SK-N-SH (cell line): ENCODE results near the gene TGFA. TPM values are rescaled to one million over a fixed set of nuclear protein-coding genes. Genes with fewer than 3 reads are reported as not detected.

Experiments used
- CTCF ChIA-PET: fragments of 300-600, 350-600 bp; formaldehyde crosslinking; extraction: SDS; loops from one replicate; lab custom pipeline; 2021; lab: Yijun Ruan, JAX
- POLR2A ChIA-PET: fragments of 350-600 bp; sonication (Branson Sonifier 250); formaldehyde crosslinking; extraction: SDS; loops from one replicate; lab custom pipeline; 2020; ENCODE audit warnings: antibody characterized with exemption, inconsistent platforms; lab: Yijun Ruan, JAX
- DNase-seq: peaks from one replicate; pipeline ENCODE4 v3.0.0; 2012
- H2AFZ ChIP-seq: fragments of 200-600 bp; sonication (generic); 2 replicates; pipeline ENCODE4 v1.8.1; 2016; ENCODE audit warnings: antibody characterized with exemption, mild to moderate bottlenecking, low read depth
- H3F3A ChIP-seq: fragments of 200-600 bp; sonication (generic); replicated peaks from 2 replicates; pipeline ENCODE3; 2016; ENCODE audit warnings: antibody characterized with exemption, mild to moderate bottlenecking; ENCODE audit not compliant: insufficient read depth
- H3K27ac ChIP-seq, 2 experiments: fragments of 200-500 bp in 1 of 2; fragments of 200-600 bp in 1 of 2; sonication (Bioruptor generic) in 1 of 2; sonication (generic), shearing (Covaris generic) in 1 of 2; 2 replicates each; pipeline versions ENCODE4 v1.5.1 to v1.6.1; 2014 to 2016; ENCODE audit warnings: low read depth in 2 of 2, inconsistent platforms in 1 of 2, low read length in 1 of 2, mild to moderate bottlenecking in 1 of 2, mixed read lengths in 1 of 2
- H3K27me3 ChIP-seq: fragments of 200-600 bp; sonication (generic), shearing (Covaris generic); 2 replicates; pipeline ENCODE4 v1.6.1; 2016; ENCODE audit warnings: mixed run types; ENCODE audit not compliant: insufficient read depth
- H3K36me3 ChIP-seq, 2 experiments: fragments of 200-500 bp in 1 of 2; fragments of 200-600 bp in 1 of 2; sonication (Bioruptor generic) in 1 of 2; sonication (generic) in 1 of 2; replicated peaks in 1 of 2; 2 replicates each; pipeline versions ENCODE3 to v1.5.1; 2014 to 2016; ENCODE audit warnings: low read length in 1 of 2, mild to moderate bottlenecking in 1 of 2; ENCODE audit not compliant: insufficient read depth in 2 of 2, control insufficient read depth in 1 of 2
- H3K4me1 ChIP-seq, 2 experiments: fragments of 200-500 bp in 1 of 2; fragments of 200-600 bp in 1 of 2; sonication (Bioruptor generic) in 1 of 2; sonication (generic), shearing (Covaris generic) in 1 of 2; 2 replicates each; pipeline versions ENCODE4 v1.5.1 to v1.6.1; 2014 to 2016; ENCODE audit warnings: low read depth in 1 of 2, low read length in 1 of 2, mixed run types in 1 of 2; ENCODE audit not compliant: insufficient read depth in 2 of 2, control insufficient read depth in 1 of 2
- H3K4me2 ChIP-seq: fragments of 200-600 bp; sonication (generic), shearing (Covaris generic); 2 replicates; pipeline ENCODE4 v1.6.1; 2017; ENCODE audit warnings: mixed run types
- H3K4me3 ChIP-seq, 2 experiments: fragments of 200-500 bp in 1 of 2; fragments of 200-600 bp in 1 of 2; sonication (Bioruptor generic) in 1 of 2; sonication (generic), shearing (Covaris generic) in 1 of 2; 2 replicates each; pipeline versions ENCODE4 v1.5.1 to v1.8.1; 2014 to 2016; ENCODE audit warnings: low read depth in 2 of 2, inconsistent platforms in 1 of 2, low read length in 1 of 2, mild to moderate bottlenecking in 1 of 2, mixed read lengths in 1 of 2, moderate library complexity in 1 of 2
- H3K79me2 ChIP-seq: fragments of 200-600 bp; sonication (generic); 2 replicates; pipeline ENCODE4 v1.8.1; 2017; ENCODE audit warnings: mild to moderate bottlenecking; ENCODE audit not compliant: insufficient read depth
- H3K9ac ChIP-seq: fragments of 200-600 bp; sonication (generic); 2 replicates; pipeline ENCODE4 v1.6.1; 2017; ENCODE audit warnings: mixed run types
- H3K9me2 ChIP-seq: fragments of 200-600 bp; sonication (generic); 2 replicates; pipeline ENCODE4 v1.6.1; 2017; ENCODE audit warnings: mixed run types
- H3K9me3 ChIP-seq: fragments of 200-600 bp; sonication (generic); 2 replicates; pipeline ENCODE4 v1.6.1; 2017; ENCODE audit warnings: mixed run types, mild to moderate bottlenecking, moderate library complexity
- H4K20me1 ChIP-seq: fragments of 200-600 bp; sonication (generic); 2 replicates; pipeline ENCODE4 v1.6.1; 2017; ENCODE audit warnings: mild to moderate bottlenecking, mixed run types; ENCODE audit not compliant: insufficient read depth
- CHD2 ChIP-seq: fragments of 150-350 bp; IDR thresholded peaks from 2 replicates; pipeline ENCODE4 v1.6.1; 2018; ENCODE audit warnings: low read length; ENCODE audit not compliant: partially characterized antibody
- EP300 ChIP-seq, 2 experiments: IDR thresholded peaks; 2 replicates each; pipeline versions ENCODE4 v1.4.0 to v1.6.1; 2012; ENCODE audit warnings: borderline replicate concordance in 1 of 2, low read depth in 1 of 2, low read length in 1 of 2
- FOXJ3 ChIP-seq: sonication (generic); formaldehyde crosslinking; IDR thresholded peaks from 2 replicates; pipeline ENCODE4 v1.5.1; 2020; ENCODE audit warnings: mild to moderate bottlenecking, missing genetic modification reagents
- GABPA ChIP-seq: IDR thresholded peaks from 2 replicates; pipeline ENCODE4 v1.4.0; 2012; ENCODE audit warnings: low read depth, mild to moderate bottlenecking
- GATA2 ChIP-seq: sonication (generic); formaldehyde crosslinking; IDR thresholded peaks from 2 replicates; pipeline ENCODE4 v1.5.0; 2020; ENCODE audit warnings: mild to moderate bottlenecking, missing genetic modification reagents
- MAX ChIP-seq: IDR thresholded peaks from 2 replicates; pipeline ENCODE4 v1.4.0; 2012; ENCODE audit warnings: low read depth
- MEF2A ChIP-seq: IDR thresholded peaks from 2 replicates; pipeline ENCODE4 v1.4.0; 2012; ENCODE audit warnings: low read depth, borderline replicate concordance
- RCOR1 ChIP-seq: fragments of 150-350 bp; IDR thresholded peaks from 2 replicates; pipeline ENCODE4 v1.6.1; 2017; ENCODE audit warnings: antibody characterized with exemption, low read length
- RFX5 ChIP-seq: IDR thresholded peaks from 2 replicates; pipeline ENCODE4 v1.6.1; 2012; ENCODE audit warnings: mild to moderate bottlenecking, improper control_type of control experiment, low read length
- RXRA ChIP-seq: IDR thresholded peaks from 2 replicates; pipeline ENCODE4 v1.4.0; 2012; ENCODE audit warnings: low read depth, mild to moderate bottlenecking, borderline replicate concordance
- SMC3 ChIP-seq: IDR thresholded peaks from 2 replicates; pipeline ENCODE4 v1.6.1; 2012; ENCODE audit warnings: low read depth, low read length, improper control_type of control experiment
- TCF12 ChIP-seq: IDR thresholded peaks from 2 replicates; pipeline ENCODE4 v1.4.0; 2012
- ZBTB33 ChIP-seq: IDR thresholded peaks from 2 replicates; pipeline ENCODE4 v1.4.0; 2012; ENCODE audit warnings: low read depth, borderline replicate concordance
- WGBS: methylation state at CpG from one replicate; pipeline ENCODE4 v1.1.6; 2017; ENCODE audit warnings: low lambda C conversion rate; 5-methylcytosine and 5-hydroxymethylcytosine counted together
- polyA plus RNA-seq, 3 experiments: library from polyadenylated mRNA; depleted of rRNA; stranded (reverse); fragments of >200 nt; gene quantifications; 2 replicates each; pipeline ENCODE4 v1.2.3, GENCODE V29; 2012
- TF ChIP-seq, protein P1 (sequence below): IDR thresholded peaks from 2 replicates; pipeline ENCODE4; 2012

Gene TGFA
- polyA plus RNA-seq, 1 of the 3 experiments (the other 2 are of a cell fraction): not detected

GRCh38 chr2:70450641-70451250, 102.9 kb downstream of the TGFA start:
- Histone ChIP-seq H3K9ac (no peak overlapping the region), H3K4me1 (no peaks in the 10 kb centered on the region), H3K4me2 (no peak overlapping the region), H3K4me3 (no peak overlapping the region), H2AFZ (no peak overlapping the region), H4K20me1 (no peaks in the 10 kb centered on the region), H3K27ac (no peak overlapping the region), H3K27me3 (peaks cover 37% of the 10 kb centered on the region; the same call in 1 of the 2 replicates), H3K9me3 (no peaks in the 10 kb centered on the region), H3K9me2 (no peaks in the 10 kb centered on the region), H3K79me2 (no peaks in the 10 kb centered on the region), H3F3A (no peaks in the 10 kb centered on the region), H3K36me3 (no peaks in the 10 kb centered on the region)
- ChIA-PET CTCF (interaction anchor here (0.7 kb wide), 1 partner anchor 96 kb away, joined by 3 read pairs; no protein-coding TSS in a partner anchor), POLR2A (no interaction called here)
- no peak for DNase-seq
- no peak for TF ChIP-seq CHD2
- TF ChIP-seq MEF2A: no peak
- TF ChIP-seq RXRA: no peak
- TF ChIP-seq FOXJ3 (CRISPR knock-in tag): no peak
- no peak for TF ChIP-seq GATA2 (CRISPR knock-in tag)
- TF ChIP-seq, protein P1, sequence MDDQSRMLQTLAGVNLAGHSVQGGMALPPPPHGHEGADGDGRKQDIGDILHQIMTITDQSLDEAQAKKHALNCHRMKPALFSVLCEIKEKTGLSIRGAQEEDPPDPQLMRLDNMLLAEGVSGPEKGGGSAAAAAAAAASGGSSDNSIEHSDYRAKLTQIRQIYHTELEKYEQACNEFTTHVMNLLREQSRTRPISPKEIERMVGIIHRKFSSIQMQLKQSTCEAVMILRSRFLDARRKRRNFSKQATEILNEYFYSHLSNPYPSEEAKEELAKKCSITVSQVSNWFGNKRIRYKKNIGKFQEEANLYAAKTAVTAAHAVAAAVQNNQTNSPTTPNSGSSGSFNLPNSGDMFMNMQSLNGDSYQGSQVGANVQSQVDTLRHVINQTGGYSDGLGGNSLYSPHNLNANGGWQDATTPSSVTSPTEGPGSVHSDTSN: no peak
- 44% methylated on average over 7 of the region's 7 CpGs for WGBS

DNA sequence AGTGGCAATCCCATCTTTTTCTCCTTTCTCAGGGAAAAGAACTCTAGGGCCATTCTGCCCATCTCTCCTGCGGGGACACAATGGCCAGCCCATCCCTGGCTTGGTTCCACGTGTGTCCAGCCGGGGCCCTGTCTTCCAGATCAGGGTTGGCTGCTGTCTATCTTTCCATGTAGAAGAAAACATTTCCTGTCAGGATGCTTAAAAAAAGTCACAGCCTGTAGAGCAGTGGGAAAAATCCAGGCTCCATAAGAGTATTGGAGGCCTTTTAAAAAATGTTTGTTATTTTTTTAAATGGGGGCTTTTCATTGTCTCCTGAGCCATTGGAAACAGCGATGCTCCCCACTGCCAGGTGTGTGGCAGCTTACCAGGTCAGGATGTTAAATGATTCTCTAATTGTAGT, 105.6 kb downstream of the TGFA start:
- CTCF ChIA-PET: interaction anchor here (0.9 kb wide), 1 partner anchor 21 kb away, joined by 3 read pairs; no protein-coding TSS in a partner anchor
- H3K9me2 ChIP-seq: no peaks in the 10 kb centered on the region
- no peak overlapping the region for H3K4me3 ChIP-seq
- no peak overlapping the region for H2AFZ ChIP-seq
- POLR2A ChIA-PET: no interaction called here
- H4K20me1 ChIP-seq: no peaks in the 10 kb centered on the region
- no peaks in the 10 kb centered on the region for H3F3A ChIP-seq
- no peaks in the 10 kb centered on the region for H3K36me3 ChIP-seq
- H3K79me2 ChIP-seq: no peaks in the 10 kb centered on the region
- no peaks in the 10 kb centered on the region for H3K9me3 ChIP-seq
- no peak overlapping the region for H3K27ac ChIP-seq
- H3K9ac ChIP-seq: no peak overlapping the region
- TF ChIP-seq, protein P1: no peak
- TF ChIP-seq RFX5 (no peak), SMC3 (no peak), ZBTB33 (no peak), MAX (no peak), MEF2A (no peak), TCF12 (no peak), GABPA (no peak), RCOR1 (no peak), EP300 (IDR thresholded peaks at IDR 0.05; ENCODE audit: borderline replicate concordance in 1 of 2, low read depth in 1 of 2, low read length in 1 of 2) (no peak)
- TF ChIP-seq, all 33 proteins: peak for 0
- WGBS: 58% methylated on average over 4 of the region's 4 CpGs
- H3K27me3 ChIP-seq: peaks cover 25% of the 10 kb centered on the region; the same call in 1 of the 2 replicates
- H3K4me1 ChIP-seq: no peaks in the 10 kb centered on the region
- DNase-seq: no peak
- no peak overlapping the region for H3K4me2 ChIP-seq
